Osteoblast (primary cell): ENCODE results near the gene TM2D1. TPM values are rescaled to one million over a fixed set of nuclear protein-coding genes. Genes with fewer than 3 reads are reported as not detected.

Source experiments
- DNase-seq: peaks from one replicate; pipeline ENCODE4 v3.0.0; 2011; ENCODE audit warnings: low spot score, mixed read lengths; ENCODE audit not compliant: insufficient read length; ENCODE audit errors: missing footprints
- H2AFZ ChIP-seq: 2 replicates; pipeline ENCODE4 v1.6.0; 2011; ENCODE audit warnings: mild to moderate bottlenecking, low read length
- H3K27ac ChIP-seq: 2 replicates; pipeline ENCODE4 v1.5.1; 2011; ENCODE audit warnings: mild to moderate bottlenecking, low read depth, low read length, moderate library complexity
- H3K27me3 ChIP-seq: 2 replicates; pipeline ENCODE4 v1.6.0; 2012; ENCODE audit warnings: mild to moderate bottlenecking, control low read depth, inconsistent platforms, low read length, moderate library complexity; ENCODE audit not compliant: insufficient read depth
- H3K36me3 ChIP-seq: 2 replicates; pipeline ENCODE4 v1.5.1; 2011; ENCODE audit warnings: mild to moderate bottlenecking, low read length, control low read depth, moderate library complexity; ENCODE audit not compliant: insufficient read depth
- H3K4me1 ChIP-seq: 2 replicates; pipeline ENCODE4 v1.5.1; 2011; ENCODE audit warnings: mild to moderate bottlenecking, low read length, control low read depth, moderate library complexity; ENCODE audit not compliant: insufficient read depth
- H3K4me2 ChIP-seq: 2 replicates; pipeline ENCODE4 v1.6.0; 2011; ENCODE audit warnings: mild to moderate bottlenecking, low read length; ENCODE audit not compliant: insufficient read depth
- H3K4me3 ChIP-seq: fragments of 200-600 bp; sonication (generic); 3 replicates; pipeline ENCODE4 v1.5.1; 2012; ENCODE audit warnings: mild to moderate bottlenecking, low read length, inconsistent platforms; ENCODE audit not compliant: insufficient read depth
- H3K79me2 ChIP-seq: 2 replicates; pipeline ENCODE4 v1.6.0; 2012; ENCODE audit warnings: mild to moderate bottlenecking, low read length, control low read depth, inconsistent platforms; ENCODE audit not compliant: insufficient read depth
- H3K9me3 ChIP-seq: 2 replicates; pipeline ENCODE4 v1.5.1; 2011; ENCODE audit warnings: low read depth, low read length, control low read depth
- H4K20me1 ChIP-seq: 2 replicates; pipeline ENCODE4 v1.6.0; 2012; ENCODE audit warnings: mild to moderate bottlenecking, low read length, control low read depth; ENCODE audit not compliant: insufficient read depth
- total RNA-seq: library from RNA; depleted of rRNA; stranded (reverse); fragments of >200 nt; gene quantifications from 2 replicates; pipeline ENCODE4 v1.2.3, GENCODE V29; 2012
- TF ChIP-seq, protein P1 (sequence below): IDR thresholded peaks from 2 replicates; pipeline ENCODE4 v1.5.1; 2011; ENCODE audit warnings: mild to moderate bottlenecking, low read depth, low read length, moderate library complexity; ENCODE audit errors: extremely low read depth

Gene TM2D1
- total RNA-seq, 1 donor = 40.2 TPM

DNA sequence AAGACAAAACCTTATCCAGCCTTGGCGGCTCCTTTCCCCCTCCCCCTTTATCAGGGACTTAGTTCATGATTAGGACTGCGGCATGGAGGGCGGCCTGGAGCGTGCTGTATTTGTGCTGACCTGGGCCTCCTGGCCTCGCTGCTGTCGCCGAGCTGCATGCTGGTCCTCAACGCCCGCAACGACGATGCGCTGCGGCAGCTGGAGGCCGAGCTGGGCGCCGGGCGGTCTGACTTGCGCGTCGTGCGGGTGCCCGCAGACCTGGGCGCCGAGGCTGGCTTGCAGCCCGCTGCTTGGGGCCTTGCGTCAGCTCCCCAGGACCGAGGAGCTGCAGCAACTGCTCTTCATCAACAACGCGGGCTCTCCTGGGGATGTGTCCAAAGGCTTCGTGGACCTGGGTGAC is 70.9 kb downstream of the TM2D1 start:
- no peak for DNase-seq
- Histone ChIP-seq H3K4me1 (no peaks in the 10 kb centered on the region), H3K27ac (no peak overlapping the region), H3K36me3 (no peaks in the 10 kb centered on the region), H2AFZ (no peak overlapping the region), H4K20me1 (no peaks in the 10 kb centered on the region), H3K79me2 (no peaks in the 10 kb centered on the region), H3K4me2 (no peak overlapping the region), H3K27me3 (no peaks in the 10 kb centered on the region), H3K9me3 (no peaks in the 10 kb centered on the region), H3K4me3 (no peak overlapping the region)
- TF ChIP-seq, protein P1, sequence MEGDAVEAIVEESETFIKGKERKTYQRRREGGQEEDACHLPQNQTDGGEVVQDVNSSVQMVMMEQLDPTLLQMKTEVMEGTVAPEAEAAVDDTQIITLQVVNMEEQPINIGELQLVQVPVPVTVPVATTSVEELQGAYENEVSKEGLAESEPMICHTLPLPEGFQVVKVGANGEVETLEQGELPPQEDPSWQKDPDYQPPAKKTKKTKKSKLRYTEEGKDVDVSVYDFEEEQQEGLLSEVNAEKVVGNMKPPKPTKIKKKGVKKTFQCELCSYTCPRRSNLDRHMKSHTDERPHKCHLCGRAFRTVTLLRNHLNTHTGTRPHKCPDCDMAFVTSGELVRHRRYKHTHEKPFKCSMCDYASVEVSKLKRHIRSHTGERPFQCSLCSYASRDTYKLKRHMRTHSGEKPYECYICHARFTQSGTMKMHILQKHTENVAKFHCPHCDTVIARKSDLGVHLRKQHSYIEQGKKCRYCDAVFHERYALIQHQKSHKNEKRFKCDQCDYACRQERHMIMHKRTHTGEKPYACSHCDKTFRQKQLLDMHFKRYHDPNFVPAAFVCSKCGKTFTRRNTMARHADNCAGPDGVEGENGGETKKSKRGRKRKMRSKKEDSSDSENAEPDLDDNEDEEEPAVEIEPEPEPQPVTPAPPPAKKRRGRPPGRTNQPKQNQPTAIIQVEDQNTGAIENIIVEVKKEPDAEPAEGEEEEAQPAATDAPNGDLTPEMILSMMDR = no peak

DNA sequence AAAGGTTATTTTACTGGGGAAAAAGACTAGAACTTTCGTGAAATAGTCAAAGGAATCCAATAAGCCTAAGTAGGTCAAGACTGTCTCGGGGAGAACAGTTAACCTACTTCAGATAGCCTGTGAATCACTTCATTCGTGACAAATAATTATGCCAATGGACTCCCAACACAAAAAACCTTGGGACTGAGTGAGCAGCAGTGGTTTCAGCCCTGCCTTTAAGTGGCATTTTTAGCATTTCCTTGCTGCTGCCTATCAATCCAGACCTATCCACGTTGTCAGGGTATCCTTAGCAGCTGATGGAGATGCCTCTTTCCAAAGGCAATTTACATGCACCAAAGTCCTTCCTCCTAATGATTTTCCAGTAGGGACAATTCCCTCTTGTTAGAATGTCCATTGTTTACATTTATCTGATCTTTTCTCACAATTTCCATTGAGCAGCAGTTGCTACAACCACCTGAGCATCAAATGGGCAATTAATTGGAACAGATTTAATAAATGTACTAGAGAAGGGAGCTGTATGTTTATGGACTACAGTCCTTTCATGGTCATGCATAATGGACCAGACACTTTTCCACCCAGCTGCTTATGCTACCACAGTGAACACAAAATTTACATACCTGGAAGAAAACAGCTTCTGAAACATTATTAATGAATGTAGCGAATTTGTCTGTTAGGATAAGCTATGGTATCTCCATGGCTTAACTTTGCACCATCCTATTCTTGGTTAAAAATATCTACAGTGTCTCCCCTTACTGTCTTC is 75.8 kb downstream of the TM2D1 start:
- Histone ChIP-seq H4K20me1 (no peaks in the 10 kb centered on the region), H3K27me3 (no peaks in the 10 kb centered on the region), H3K9me3 (no peaks in the 10 kb centered on the region), H3K4me3 (no peak overlapping the region), H3K27ac (no peak overlapping the region), H3K4me1 (no peaks in the 10 kb centered on the region), H3K36me3 (no peaks in the 10 kb centered on the region), H3K79me2 (no peaks in the 10 kb centered on the region), H2AFZ (no peak overlapping the region), H3K4me2 (no peak overlapping the region)
- TF ChIP-seq, protein P1 = no peak
- DNase-seq = no peak

DNA sequence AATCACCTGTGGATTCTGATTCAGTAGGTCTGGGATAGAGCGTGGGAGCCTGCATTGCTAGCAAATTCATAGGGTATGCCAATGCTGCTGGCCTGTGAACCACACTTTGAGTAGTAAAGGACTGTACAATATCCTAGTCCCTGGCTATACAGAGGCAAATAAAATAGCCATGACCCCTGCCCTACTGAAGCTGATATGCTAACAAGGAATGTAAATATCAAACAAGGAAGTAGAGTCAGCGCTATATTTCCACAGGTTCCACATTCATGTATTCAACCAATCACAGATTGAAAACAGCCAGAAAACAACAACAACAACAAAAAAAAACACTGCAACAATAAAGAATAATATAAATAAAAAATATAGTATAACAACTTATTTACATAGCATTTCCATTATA is 77.8 kb downstream of the TM2D1 start:
- no peaks in the 10 kb centered on the region for H3K27me3 ChIP-seq

DNA sequence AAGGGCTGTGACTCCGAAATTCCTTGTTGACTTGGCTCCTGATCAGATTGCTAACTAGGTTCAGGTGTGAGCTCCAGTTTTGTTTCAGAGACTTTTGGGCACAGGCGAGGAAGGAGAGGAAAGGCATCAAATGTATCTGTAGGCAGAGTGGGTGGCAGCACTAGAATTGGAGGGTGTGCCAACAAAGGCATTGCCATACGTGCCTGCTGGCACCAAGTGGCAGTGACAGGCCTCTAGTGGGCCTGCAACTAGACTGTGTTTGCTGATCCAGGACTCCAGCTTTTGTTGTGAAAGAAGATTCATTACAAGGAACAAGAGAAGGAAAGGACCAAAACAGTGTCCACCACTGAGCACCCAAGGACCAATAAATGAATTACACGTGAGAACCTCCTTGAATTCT is 79.5 kb downstream of the TM2D1 start:
- TF ChIP-seq, protein P1 = no peak
- no peak overlapping the region for H2AFZ ChIP-seq
- H3K27ac ChIP-seq = no peak overlapping the region
- H3K79me2 ChIP-seq = no peaks in the 10 kb centered on the region
- no peak overlapping the region for H3K4me3 ChIP-seq
- H3K4me1 ChIP-seq = no peaks in the 10 kb centered on the region
- H3K4me2 ChIP-seq = no peak overlapping the region
- no peaks in the 10 kb centered on the region for H4K20me1 ChIP-seq
- no peaks in the 10 kb centered on the region for H3K9me3 ChIP-seq
- DNase-seq = no peak
- H3K27me3 ChIP-seq = no peaks in the 10 kb centered on the region
- no peaks in the 10 kb centered on the region for H3K36me3 ChIP-seq

More for the DNA sequence above, 77.8 kb downstream of the TM2D1 start:
- Histone ChIP-seq H3K79me2 (no peaks in the 10 kb centered on the region), H2AFZ (no peak overlapping the region), H3K27ac (no peak overlapping the region), H3K4me3 (no peak overlapping the region), H4K20me1 (no peaks in the 10 kb centered on the region), H3K4me1 (no peaks in the 10 kb centered on the region), H3K9me3 (no peaks in the 10 kb centered on the region), H3K4me2 (no peak overlapping the region), H3K36me3 (no peaks in the 10 kb centered on the region)
- DNase-seq = no peak
- TF ChIP-seq, protein P1 = no peak
